ENCODE data around the gene MTCH2.

The MTCH2 gene

DNA sequence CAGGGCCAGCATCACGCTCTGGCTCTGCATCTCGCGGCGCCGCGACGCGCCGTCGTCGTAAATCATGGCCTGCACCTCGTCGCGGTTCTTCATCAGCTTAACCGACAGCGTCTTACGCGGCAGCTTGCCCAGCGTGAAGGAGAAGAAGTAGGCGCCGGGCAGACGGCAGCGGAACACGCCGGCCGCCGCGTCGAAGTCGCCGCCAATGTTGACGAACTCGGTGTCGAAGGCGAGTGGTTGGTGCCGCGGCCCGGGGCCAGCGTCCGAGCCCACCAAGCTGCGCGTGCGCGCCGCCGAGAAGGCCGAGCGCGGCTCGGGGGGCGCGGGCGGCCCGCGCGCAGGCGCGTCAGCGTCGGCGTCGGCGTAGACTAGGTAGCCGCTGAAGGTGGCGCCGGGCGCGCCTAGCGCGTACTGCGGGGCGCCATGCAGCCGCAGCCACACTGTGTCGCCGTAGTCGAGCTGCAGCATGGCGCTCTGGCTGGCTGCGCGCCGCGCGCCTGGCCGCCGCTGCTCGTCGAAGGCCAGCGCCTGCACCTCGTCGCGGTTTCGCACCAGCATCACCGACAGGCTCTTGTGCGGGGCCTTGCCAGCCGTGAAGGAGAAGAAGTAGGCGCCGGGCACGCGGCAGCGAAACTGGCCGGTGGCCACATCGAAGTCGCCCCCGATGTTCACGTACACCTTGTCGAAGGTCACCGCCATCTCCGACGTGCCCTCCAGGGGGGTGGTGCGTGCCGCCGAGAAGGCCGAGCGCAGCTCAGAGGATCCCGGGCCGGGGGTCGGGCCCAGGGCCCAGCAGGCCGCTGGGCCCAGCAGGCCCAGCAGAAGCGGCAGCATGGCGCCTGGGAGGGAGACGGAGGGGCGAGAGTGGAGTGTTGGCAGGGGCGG is 52.1 kb downstream of the MTCH2 start:
- no peak for DNase-seq (ENCODE audit: low read depth in 2 of 2)

DNA sequence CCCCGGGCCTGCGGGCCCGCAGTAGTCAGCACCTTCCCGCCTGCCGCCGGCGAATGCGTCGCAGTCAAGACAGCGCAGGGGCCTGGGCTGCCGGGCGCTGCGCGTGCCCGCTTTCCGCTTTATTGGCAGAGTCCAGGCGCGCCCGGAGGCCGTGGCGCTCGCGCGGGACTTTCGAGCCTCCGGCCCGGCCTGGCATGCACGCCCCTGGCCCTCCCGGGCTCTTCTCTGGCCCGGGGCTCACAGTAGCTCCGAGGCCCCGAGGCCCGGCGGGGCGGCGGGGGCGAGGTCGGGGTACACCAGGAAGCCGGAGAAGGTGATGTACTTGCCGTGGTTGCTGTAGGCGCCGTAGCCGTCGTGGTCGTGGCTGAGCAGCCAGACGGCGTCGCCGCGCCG is 52.8 kb downstream of the MTCH2 start:
- DNase-seq (ENCODE audit: low read depth in 2 of 2), result no peak

DNA sequence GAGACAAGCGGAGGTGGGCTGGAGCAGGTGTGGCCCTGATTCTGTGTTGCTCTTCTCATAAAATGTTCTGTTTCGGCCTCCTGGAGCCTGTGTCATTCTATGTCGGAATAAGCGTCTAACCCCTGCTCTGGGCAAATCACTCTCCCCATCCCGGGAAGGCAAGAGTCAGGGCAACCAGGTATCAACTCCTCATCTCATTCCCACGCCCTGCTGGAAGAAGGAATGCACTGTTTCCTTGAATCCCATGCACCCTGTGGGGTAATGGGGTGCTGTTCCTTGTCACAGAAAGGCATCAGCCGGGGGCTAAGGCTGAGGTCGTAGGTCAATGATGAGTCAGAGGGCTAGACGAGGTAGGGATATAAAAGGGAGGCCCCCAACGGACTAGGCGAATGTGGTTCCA is 53.2 kb downstream of the MTCH2 start:
- no peak for DNase-seq (ENCODE audit: low read depth in 2 of 2)

DNA sequence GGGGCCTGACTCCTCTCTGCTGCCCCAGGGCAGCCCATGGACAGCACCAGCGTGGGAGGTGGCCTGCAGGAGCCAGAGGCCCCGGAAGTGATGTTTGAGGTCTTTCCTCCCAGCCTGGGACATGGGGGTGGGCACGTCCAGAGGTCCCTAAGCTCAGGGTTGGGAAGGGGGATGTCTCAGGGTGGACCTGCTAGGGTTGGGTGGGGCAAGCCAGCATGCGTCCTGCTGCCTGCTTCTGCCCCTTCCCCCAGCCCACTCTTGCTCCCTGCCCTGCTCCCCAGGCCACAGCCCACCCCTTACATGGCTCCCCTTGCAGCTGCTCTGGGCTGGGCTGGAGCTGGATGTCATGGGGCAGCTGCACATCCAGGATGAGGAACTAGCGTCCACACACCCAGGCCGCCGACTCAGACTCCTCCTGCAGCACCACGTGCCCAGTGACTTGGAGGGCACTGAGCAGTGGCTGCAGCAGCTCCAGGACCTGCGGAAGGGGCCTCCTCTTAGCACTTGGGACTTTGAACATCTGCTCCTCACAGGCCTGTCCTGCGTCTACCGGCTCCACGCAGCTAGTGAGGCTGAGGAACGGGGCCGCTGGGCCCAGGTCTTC is 54.5 kb downstream of the MTCH2 start:
- no peak for DNase-seq (ENCODE audit: low read depth in 2 of 2)

DNA sequence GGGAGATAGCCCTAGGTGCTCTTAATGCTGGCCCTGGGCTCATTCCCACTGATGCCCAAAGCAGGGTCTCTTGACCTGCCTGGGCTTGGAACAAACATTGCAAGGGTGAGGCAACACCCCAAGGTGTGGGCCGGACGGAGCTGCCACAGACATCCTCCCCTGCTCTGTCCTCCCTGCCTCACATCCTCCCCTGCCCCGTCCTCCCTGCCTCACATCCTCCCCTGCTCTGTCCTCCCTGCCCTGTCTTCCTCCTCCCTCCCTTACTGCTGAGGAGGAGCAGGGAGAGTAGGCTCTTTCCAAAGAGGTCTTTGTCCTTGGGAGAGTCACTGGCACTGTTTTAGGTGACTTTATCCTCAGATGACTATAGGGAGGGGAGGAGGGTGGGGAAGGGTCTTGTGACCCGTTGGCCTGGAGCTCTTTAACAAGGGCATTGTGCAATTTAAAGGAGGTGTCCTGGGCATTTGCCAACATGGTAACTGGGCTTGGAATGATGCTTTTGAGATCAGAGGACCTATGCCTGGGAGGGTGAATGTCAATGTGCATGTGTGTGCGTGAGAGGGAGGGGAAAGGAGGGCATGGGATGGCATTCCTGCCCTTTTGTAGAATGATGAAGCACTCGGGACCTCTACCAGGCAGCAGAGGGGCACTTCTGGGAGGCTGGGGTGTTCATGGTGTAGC is 55.2 kb downstream of the MTCH2 start:
- no peak for DNase-seq (ENCODE audit: low read depth in 2 of 2)

DNA sequence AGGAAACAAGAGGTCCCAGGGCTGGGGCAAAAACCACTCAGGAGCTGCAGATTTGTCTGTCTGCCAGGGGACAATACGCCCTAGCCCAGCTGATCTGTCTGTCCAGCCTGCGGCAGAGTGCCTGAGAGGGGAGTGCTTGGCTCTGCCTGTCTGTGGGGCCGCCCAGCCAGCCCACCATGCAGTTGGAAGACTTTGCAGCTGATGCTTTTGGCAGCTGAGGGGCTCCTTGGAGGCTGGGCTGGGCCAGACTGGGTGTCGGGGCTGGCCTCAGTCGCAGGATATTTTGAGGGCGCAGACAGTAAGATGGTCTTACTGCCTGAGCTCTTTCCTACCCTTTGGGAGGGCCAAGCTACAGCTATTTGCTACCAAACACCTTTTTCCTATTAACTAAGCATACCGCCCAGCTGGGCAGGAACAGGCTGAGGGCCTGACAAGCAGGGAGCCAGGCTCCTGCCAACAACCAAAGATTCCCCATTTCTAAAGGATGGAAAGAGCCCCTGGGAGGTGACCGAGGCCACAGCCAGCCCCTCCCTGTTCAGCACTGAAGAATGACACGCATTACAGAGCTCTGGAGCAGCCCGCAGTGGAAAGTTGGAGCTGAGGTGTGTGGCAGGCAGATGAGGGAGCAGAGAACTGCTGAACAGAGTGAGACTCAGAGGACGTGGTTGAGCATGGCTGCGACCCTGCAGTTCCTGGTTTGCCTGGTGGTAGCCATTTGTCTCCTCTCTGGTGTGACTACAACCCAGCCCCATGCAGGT is 56.1 kb downstream of the MTCH2 start, which contains the start of gene FAM180B:
TSS of gene FAM180B (plus strand) at position 581 of the 758 bp plus-strand sequence. CDS start at position 672, 91 bp downstream.
- DNase-seq (ENCODE audit: low read depth in 2 of 2), result no peak

DNA sequence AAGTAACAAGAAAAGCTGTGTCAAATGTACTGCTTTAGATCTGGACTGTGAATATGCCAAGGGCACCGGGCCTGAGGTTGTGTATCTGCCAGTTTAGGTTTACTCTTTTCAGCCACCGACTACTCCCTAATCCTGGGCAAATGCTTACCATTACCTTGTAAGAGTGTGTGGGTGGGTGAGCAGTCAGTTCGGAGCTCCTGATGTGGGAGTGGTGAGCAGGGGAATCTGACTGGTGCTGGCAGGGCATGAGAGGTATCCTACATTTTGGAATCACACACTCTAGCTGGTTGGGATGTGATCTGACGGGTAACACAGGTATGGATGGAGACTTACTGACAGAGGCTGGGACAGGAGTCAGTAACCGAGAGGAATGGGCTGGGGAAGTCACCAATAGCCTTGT is 58.5 kb downstream of the MTCH2 start:
- no peak for DNase-seq (ENCODE audit: low read depth in 2 of 2)

DNA sequence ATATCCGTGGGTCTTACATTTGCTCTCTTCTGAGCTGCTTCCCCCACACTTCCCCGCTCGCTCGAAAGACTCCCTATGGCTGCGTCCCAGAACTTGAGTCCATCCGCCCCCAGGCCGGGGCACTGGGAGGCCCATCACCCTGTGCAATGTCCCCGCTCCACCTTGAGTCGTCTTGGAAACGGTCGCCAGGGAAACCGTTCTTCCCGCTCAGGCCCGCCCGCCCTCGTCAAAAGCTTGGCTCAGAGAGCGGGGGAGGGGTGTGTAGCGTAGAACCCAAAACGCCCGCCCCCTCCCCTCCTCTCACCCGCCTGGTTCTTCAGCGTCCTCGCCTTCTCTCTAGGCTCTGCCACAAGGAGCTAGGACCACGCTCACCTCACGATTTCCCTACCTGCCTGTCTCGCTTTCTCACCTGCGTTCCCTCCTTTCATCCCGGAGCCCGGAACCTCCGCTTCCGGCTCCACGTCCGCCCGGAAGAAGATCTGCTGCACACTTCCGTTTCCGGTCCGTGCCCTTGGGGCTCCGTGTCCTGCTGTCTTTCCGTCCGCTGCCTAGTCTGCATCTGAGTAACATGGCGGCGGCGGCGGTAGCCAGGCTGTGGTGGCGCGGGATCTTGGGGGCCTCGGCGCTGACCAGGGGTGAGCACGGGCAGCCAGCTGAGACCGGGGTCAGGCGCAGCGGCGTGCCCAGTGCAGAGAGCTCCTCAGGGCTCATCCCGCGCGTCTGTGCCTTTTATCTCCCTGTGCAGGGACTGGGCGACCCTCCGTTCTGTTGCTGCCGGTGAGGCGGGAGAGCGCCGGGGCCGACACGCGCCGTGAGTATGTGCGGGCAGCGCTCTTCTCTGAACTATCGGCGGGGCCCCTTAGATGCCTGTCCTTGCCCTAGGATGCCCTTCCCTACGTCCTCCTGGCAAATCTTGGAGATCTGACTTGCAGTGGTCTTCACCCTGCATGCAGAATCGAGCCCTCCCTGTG is 63.5 kb downstream of the MTCH2 start, which contains the start of the genes KBTBD4 and NDUFS3:
TSS of gene KBTBD4 (minus strand) at position 447 of the 971 bp plus-strand sequence. CDS start at position 428, 19 bp downstream.
TSS of gene NDUFS3 (plus strand) at position 551 of the 971 bp plus-strand sequence. CDS start at position 569, 18 bp downstream.
- DNase-seq (ENCODE audit: low read depth in 2 of 2), result peak; percentile 76 to 80

DNA sequence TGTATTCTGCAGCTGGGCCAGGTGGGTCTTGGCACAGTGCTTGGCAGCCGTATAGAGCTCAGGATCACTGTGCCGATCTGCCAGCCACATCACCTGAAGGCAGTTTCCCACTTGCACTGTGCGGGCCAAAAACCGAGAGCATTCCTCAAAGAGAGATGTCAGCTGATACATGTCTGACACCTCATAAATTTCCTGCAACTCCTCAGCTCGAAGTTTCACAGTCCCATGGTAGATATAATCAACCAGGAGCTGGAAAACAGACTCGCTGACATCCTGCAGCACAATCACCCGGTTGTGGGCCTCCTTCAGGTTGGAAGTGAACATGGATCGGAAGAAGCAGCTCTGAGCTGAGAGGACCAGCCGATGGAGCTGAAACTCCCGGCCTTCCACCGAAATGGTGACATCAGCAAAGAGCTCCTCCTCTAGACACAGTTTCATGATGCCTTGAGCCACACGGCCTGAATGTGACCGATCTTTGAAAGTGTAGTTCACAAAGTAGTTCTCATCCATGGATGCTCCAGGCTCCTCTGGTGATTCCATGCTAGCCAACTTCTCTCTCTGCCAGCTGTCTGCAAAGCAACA is 64.8 kb downstream of the MTCH2 start:
- DNase-seq (ENCODE audit: low read depth in 2 of 2), result no peak

DNA sequence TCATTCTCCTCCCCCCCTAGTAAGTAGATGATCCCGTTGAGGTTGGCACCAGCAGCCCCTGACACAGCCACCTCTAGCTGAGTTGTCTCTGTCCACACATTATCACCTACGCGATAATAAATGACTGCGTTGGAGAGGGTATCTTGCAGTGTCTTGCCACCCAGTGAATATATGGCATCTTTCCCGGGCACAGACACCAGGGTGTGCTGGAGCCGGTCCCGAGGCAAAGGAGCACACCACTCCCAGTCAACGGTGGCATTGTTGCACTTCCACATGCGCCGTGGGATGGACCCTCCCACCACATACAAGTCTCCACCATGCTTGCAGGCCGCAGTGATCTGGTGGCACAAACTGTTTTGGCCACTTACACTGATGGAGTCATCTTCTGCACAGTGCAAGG is 69.0 kb downstream of the MTCH2 start:
- DNase-seq (ENCODE audit: low read depth in 2 of 2), result no peak

DNA sequence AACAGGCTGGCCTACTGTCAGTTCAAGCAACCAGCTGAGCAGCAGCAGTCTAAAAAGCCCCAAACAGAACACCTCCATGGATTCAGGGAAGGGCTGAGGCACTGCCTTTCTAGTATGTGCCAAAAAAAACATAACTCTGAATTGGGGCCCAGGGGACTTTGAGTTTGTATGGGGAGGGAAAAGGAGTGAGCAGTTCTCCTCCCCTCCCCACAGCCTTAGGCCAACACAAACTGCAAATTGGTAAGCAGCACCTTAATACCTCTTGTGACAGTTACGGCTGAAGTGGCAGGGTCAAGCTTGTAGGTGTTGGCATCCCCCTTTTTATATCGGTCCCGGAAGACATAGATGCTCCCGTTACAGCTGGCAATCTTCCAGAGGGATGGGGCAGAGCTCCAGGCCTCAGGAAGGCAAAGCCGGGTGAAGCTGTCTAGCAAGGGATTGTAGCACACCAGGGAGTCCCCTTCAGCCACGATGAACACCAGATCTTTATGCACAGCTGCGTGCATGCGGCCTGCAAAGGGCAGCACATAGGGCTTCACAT is 69.6 kb downstream of the MTCH2 start:
- DNase-seq (ENCODE audit: low read depth in 2 of 2), result no peak

DNA sequence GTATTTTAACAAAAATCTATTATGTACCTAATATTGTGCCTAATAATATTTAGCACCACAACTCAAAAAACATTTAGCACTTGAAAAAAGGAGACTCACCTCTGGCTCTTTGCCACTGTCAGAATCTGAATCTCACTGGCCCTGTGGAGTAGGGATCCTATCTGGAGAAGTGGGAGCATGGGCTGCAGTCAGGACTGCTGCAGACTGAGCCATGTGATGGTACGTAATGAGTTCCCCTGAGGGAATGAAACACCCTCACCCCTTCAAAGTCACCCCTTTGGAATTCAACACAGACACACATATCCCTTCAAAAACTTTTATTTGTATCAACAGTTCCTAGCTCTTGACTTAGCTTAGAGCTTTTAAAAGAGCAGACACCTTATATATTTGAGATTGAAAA is 70.5 kb downstream of the MTCH2 start:
- DNase-seq (ENCODE audit: low read depth in 2 of 2), result no peak

DNA sequence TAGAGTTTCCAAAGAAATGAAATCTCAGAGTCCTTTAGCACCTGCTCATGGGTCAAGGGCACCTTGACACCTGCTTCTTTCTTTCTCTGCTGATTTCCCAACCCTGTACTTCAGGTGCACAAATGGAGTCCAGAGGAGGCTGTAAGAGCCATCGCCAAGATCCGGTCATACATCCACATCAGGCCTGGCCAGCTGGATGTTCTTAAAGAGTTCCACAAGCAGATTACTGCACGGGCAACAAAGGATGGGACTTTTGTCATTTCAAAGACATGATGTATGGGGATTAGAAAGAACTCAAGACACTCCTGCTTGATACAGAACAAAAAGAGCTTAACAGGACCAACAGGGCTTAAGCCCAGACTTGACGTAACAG is 71.0 kb downstream of the MTCH2 start:
- DNase-seq (ENCODE audit: low read depth in 2 of 2), result no peak

DNA sequence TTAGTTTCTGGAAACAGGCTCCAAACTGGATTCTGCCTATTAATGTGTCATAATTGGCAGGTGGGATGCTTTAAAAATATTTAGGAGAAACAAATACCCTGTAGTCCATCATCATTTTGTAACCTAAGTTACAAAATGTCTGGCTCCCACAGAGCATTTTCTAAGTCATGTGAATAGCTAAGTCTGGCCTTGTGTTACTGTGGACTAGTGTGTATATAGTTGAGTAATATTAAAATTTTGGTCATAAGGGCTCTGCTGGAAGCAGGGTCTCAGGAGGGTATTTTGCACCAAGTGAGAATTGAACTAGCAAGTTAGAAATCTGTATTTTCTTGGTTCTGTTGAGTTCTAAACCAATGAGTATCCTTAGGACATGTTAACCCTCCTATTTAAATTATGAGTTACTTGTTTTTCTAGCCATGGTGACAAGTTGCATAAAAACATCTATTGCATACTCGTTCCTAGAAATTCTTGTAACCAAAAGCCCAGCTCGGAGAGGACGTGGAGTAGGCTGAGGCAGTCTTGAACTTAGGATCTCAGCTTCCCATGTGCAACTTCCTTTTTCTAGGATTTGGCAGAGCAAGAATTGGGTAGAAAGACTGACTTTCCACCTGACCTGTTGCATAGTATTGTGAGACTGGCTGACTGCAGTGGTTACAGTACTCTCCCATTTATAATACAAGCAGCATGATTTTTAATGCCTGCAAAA is 71.6 kb downstream of the MTCH2 start:
- DNase-seq (ENCODE audit: low read depth in 2 of 2), result no peak

DNA sequence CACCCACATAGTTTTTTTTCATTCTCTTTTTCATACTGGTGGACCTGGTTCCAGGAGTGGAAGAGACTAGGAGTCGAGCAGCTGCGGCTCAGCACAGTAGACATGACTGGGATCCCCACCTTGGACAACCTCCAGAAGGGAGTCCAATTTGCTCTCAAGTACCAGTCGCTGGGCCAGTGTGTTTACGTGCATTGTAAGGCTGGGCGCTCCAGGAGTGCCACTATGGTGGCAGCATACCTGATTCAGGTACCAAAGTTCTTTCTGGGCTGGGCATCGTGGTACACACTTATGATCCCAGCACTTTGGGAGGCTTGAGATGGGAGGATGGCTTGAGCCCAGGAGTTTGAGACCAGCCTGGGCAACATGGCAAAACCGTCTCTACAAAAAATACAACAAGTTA is 72.7 kb downstream of the MTCH2 start:
- DNase-seq (ENCODE audit: low read depth in 2 of 2), result no peak
